Measurements from ENCODE around the gene SYT1. TPM values are rescaled to one million over a fixed set of nuclear protein-coding genes. Genes with fewer than 3 reads are reported as not detected.

SYT1 gene
- total and polyA plus RNA-seq, 8 donors, result 0.16 to 1.2 (median 0.26) TPM

- H3K9me3 ChIP-seq, result no peaks in the 10 kb centered on the region
- no peak overlapping the region for H3K27ac ChIP-seq
- intact Hi-C loops (cut with DNase I), result no loop called here
- H3K36me3 ChIP-seq, result no peaks in the 10 kb centered on the region
- H3K27me3 ChIP-seq, result no peaks in the 10 kb centered on the region
- FAIRE-seq (no peak), DNase-seq (no peak), ATAC-seq (no peak)
- 73 to 90% methylated on average over 3 of the region's 3 CpGs for WGBS, 2 donors
- no peak overlapping the region for H3K4me3 ChIP-seq
- no peaks in the 10 kb centered on the region for H3K4me1 ChIP-seq
- no peak for TF ChIP-seq CTCF (IDR thresholded peaks at IDR 0.05)
Measured at GRCh38 chr12:78887444-78887843, 22.9 kb downstream of the SYT1 start.

- H3K36me3 ChIP-seq, result no peaks in the 10 kb centered on the region
- WGBS, 2 donors, result 68 to 82% methylated on average over 3 of the region's 3 CpGs
- H3K27me3 ChIP-seq, result no peaks in the 10 kb centered on the region
- no peaks in the 10 kb centered on the region for H3K9me3 ChIP-seq
- no peak for TF ChIP-seq CTCF (IDR thresholded peaks at IDR 0.05)
- DNase-seq (no peak), ATAC-seq (no peak), FAIRE-seq (no peak)
- no peak overlapping the region for H3K4me3 ChIP-seq
- H3K27ac ChIP-seq, result no peak overlapping the region
- intact Hi-C loops (cut with DNase I), result no loop called here
- no peaks in the 10 kb centered on the region for H3K4me1 ChIP-seq
Measured at GRCh38 chr12:78888568-78888967, 24.0 kb downstream of the SYT1 start.

- Histone ChIP-seq H3K4me1 (no peaks in the 10 kb centered on the region), H3K36me3 (no peaks in the 10 kb centered on the region), H3K27ac (no peak overlapping the region), H3K9me3 (no peaks in the 10 kb centered on the region), H3K27me3 (no peaks in the 10 kb centered on the region), H3K4me3 (no peak overlapping the region)
- WGBS, 2 donors, result 15 to 18% methylated on average over 1 of the region's 1 CpG
- DNase-seq, result no peak
- intact Hi-C loops (cut with DNase I), result no loop called here
- no peak for ATAC-seq
- no peak for FAIRE-seq
- no peak for TF ChIP-seq CTCF (IDR thresholded peaks at IDR 0.05)
Measured at GRCh38 chr12:78891646-78892353, 27.2 kb downstream of the SYT1 start.

- FAIRE-seq, result no peak
- TF ChIP-seq CTCF (IDR thresholded peaks at IDR 0.05), result no peak
- no peak overlapping the region for H3K4me3 ChIP-seq
- peaks cover 0 to 3% (median 0%) of the 10 kb centered on the region in 4 donors for H3K27me3 ChIP-seq
- no peaks in the 10 kb centered on the region for H3K36me3 ChIP-seq
- H3K27ac ChIP-seq, result no peak overlapping the region
- ATAC-seq, result peak in 3 of 4 donors; percentile 29 to 62 (median 36)
- intact Hi-C loops (cut with DNase I), result no loop called here
- WGBS, 2 donors, result 56 to 72% methylated on average over 1 of the region's 1 CpG
- DNase-seq, result peak; percentile 14 to 44 (median 27)
- H3K9me3 ChIP-seq, result no peaks in the 10 kb centered on the region
- no peaks in the 10 kb centered on the region for H3K4me1 ChIP-seq
Measured at GRCh38 chr12:78898416-78898815, 33.8 kb downstream of the SYT1 start.

- FAIRE-seq (no peak), DNase-seq (no peak), ATAC-seq (no peak)
- 0 to 3% methylated on average over 1 of the region's 1 CpG for WGBS, 2 donors
- Histone ChIP-seq H3K36me3 (no peaks in the 10 kb centered on the region), H3K27ac (no peak overlapping the region), H3K4me1 (no peaks in the 10 kb centered on the region), H3K4me3 (no peak overlapping the region), H3K27me3 (no peaks in the 10 kb centered on the region), H3K9me3 (no peaks in the 10 kb centered on the region)
- intact Hi-C loops (cut with DNase I), result no loop called here
- TF ChIP-seq CTCF (IDR thresholded peaks at IDR 0.05), result no peak
Measured at GRCh38 chr12:78914859-78915331, 50.3 kb downstream of the SYT1 start.
